ENCODE results near the gene STC2. TPM values are rescaled to one million over a fixed set of nuclear protein-coding genes. Genes with fewer than 3 reads are reported as not detected.

STC2 gene
- total RNA-seq, 1 experiment from 2014 or later = 60.4 TPM

DNA sequence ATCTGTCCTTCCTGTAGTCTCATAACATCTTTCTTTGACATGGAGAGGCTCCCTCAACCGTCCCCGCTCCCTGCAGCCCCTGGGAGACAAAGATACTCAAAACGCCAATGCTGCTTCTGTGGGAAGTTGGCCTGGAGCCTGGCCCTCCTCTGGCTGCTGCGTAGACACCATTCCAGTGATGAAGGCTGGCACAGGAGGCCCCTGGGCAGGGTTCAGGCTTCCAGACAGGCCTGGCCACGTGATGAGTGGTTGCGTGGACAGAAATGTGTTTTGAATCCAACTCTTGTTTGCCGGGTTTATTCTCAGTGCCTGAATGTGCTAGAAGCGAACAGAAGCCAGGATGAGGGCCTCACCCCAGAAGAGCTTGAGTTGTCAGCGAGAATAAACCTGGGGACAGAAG, 50.0 kb downstream of the STC2 start:
- DNase-seq = no peak
- Mint-ChIP-seq H3K27me3 (ENCODE audit: unreplicated experiment) (peaks cover 99% of the 10 kb centered on the region), H3K36me3 (ENCODE audit: insufficient read depth, unreplicated experiment) (no peaks in the 10 kb centered on the region), H3K4me3 (ENCODE audit: low read depth, unreplicated experiment) (no peak overlapping the region), H3K27ac (ENCODE audit: unreplicated experiment) (no peak overlapping the region), H3K4me1 (ENCODE audit: low read depth, unreplicated experiment) (no peaks in the 10 kb centered on the region), H3K9me3 (ENCODE audit: low read depth, unreplicated experiment) (peaks cover 4% of the 10 kb centered on the region)
- BruUV-seq (replicated peaks) = no TSS peak
- CTCF ChIA-PET = no interaction called here
- TF ChIP-seq, protein P1, sequence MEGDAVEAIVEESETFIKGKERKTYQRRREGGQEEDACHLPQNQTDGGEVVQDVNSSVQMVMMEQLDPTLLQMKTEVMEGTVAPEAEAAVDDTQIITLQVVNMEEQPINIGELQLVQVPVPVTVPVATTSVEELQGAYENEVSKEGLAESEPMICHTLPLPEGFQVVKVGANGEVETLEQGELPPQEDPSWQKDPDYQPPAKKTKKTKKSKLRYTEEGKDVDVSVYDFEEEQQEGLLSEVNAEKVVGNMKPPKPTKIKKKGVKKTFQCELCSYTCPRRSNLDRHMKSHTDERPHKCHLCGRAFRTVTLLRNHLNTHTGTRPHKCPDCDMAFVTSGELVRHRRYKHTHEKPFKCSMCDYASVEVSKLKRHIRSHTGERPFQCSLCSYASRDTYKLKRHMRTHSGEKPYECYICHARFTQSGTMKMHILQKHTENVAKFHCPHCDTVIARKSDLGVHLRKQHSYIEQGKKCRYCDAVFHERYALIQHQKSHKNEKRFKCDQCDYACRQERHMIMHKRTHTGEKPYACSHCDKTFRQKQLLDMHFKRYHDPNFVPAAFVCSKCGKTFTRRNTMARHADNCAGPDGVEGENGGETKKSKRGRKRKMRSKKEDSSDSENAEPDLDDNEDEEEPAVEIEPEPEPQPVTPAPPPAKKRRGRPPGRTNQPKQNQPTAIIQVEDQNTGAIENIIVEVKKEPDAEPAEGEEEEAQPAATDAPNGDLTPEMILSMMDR (IDR thresholded peaks at IDR 0.05; ENCODE audit: unreplicated experiment) = no peak
- intact Hi-C loops (cut with micrococcal nuclease; ENCODE audit: unreplicated experiment) = no loop called here

- peaks cover 4% of the 10 kb centered on the region for H3K9me3 Mint-ChIP-seq (ENCODE audit: low read depth, unreplicated experiment)
- no TSS peak for BruUV-seq (replicated peaks)
Measured at GRCh38 chr5:173274771-173275170, 53.4 kb downstream of the STC2 start.

DNA sequence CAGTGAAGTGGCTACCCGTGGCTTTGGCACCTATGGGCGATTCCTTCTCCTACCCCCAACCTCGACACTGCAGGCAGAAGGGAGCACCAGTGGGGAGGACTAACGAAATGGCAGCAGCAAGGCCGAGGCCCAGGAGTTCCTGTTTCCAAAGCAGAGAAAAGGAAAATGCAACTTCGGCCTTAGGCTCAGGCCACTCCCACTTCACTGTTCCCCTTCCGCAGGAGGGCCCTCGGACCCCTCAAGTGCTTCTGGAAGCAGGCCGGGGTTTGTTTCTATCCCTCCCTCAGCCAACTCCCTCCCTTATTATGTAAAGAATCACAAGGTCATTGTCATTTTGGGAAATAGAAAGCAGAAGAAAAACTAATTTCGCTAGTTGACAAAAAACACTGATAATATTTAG, 56.8 kb downstream of the STC2 start:
- CTCF ChIA-PET = no interaction called here
- Mint-ChIP-seq H3K4me3 (ENCODE audit: low read depth, unreplicated experiment) (no peak overlapping the region), H3K9me3 (ENCODE audit: low read depth, unreplicated experiment) (peaks cover 4% of the 10 kb centered on the region), H3K27ac (ENCODE audit: unreplicated experiment) (no peak overlapping the region), H3K36me3 (ENCODE audit: insufficient read depth, unreplicated experiment) (no peaks in the 10 kb centered on the region), H3K27me3 (ENCODE audit: unreplicated experiment) (peaks cover 75% of the 10 kb centered on the region), H3K4me1 (ENCODE audit: low read depth, unreplicated experiment) (no peaks in the 10 kb centered on the region)
- TF ChIP-seq, protein P1 (IDR thresholded peaks at IDR 0.05; ENCODE audit: unreplicated experiment) = no peak
- BruUV-seq (replicated peaks) = no TSS peak
- intact Hi-C loops (cut with micrococcal nuclease; ENCODE audit: unreplicated experiment) = no loop called here
- no peak for DNase-seq

More at GRCh38 chr5:173274771-173275170, 53.4 kb downstream of the STC2 start:
- no peak overlapping the region for H3K27ac Mint-ChIP-seq (ENCODE audit: unreplicated experiment)
- H3K4me1 Mint-ChIP-seq (ENCODE audit: low read depth, unreplicated experiment) = no peaks in the 10 kb centered on the region
- intact Hi-C loops (cut with micrococcal nuclease; ENCODE audit: unreplicated experiment) = no loop called here
- CTCF ChIA-PET = no interaction called here
- DNase-seq = no peak
- H3K36me3 Mint-ChIP-seq (ENCODE audit: insufficient read depth, unreplicated experiment) = no peaks in the 10 kb centered on the region
- TF ChIP-seq, protein P1 (IDR thresholded peaks at IDR 0.05; ENCODE audit: unreplicated experiment) = no peak
- no peak overlapping the region for H3K4me3 Mint-ChIP-seq (ENCODE audit: low read depth, unreplicated experiment)
- H3K27me3 Mint-ChIP-seq (ENCODE audit: unreplicated experiment) = peaks cover 75% of the 10 kb centered on the region

- H3K27me3 Mint-ChIP-seq (ENCODE audit: unreplicated experiment) = peaks cover 69% of the 10 kb centered on the region
- BruUV-seq (replicated peaks) = no TSS peak
- H3K27ac Mint-ChIP-seq (ENCODE audit: unreplicated experiment) = no peak overlapping the region
- H3K4me3 Mint-ChIP-seq (ENCODE audit: low read depth, unreplicated experiment) = no peak overlapping the region
- intact Hi-C loops (cut with micrococcal nuclease; ENCODE audit: unreplicated experiment) = no loop called here
- CTCF ChIA-PET = interaction anchor here (0.6 kb wide), 1 partner anchor 200 kb away, joined by 3 read pairs; no protein-coding TSS in a partner anchor
- DNase-seq = no peak
- no peaks in the 10 kb centered on the region for H3K36me3 Mint-ChIP-seq (ENCODE audit: insufficient read depth, unreplicated experiment)
- H3K4me1 Mint-ChIP-seq (ENCODE audit: low read depth, unreplicated experiment) = no peaks in the 10 kb centered on the region
- TF ChIP-seq, protein P1 (IDR thresholded peaks at IDR 0.05; ENCODE audit: unreplicated experiment) = no peak
- no peaks in the 10 kb centered on the region for H3K9me3 Mint-ChIP-seq (ENCODE audit: low read depth, unreplicated experiment)
Measured at GRCh38 chr5:173268750-173269432, 59.3 kb downstream of the STC2 start.

Data from Calu3 (cell line).